ENCODE data around the gene TSHZ1.
A peak's percentile ranks its signal among the peaks of the same experiment; 100 is the strongest.

Gene TSHZ1

GRCh38 chr18:75170916-75171315, 39.7 kb upstream of the TSHZ1 start:
- in situ Hi-C loops (cut with MboI; ENCODE audit: low sequenced_read_pairs, unreplicated experiment): no loop called here
- TF ChIP-seq, protein P1, sequence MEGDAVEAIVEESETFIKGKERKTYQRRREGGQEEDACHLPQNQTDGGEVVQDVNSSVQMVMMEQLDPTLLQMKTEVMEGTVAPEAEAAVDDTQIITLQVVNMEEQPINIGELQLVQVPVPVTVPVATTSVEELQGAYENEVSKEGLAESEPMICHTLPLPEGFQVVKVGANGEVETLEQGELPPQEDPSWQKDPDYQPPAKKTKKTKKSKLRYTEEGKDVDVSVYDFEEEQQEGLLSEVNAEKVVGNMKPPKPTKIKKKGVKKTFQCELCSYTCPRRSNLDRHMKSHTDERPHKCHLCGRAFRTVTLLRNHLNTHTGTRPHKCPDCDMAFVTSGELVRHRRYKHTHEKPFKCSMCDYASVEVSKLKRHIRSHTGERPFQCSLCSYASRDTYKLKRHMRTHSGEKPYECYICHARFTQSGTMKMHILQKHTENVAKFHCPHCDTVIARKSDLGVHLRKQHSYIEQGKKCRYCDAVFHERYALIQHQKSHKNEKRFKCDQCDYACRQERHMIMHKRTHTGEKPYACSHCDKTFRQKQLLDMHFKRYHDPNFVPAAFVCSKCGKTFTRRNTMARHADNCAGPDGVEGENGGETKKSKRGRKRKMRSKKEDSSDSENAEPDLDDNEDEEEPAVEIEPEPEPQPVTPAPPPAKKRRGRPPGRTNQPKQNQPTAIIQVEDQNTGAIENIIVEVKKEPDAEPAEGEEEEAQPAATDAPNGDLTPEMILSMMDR (IDR thresholded peaks at IDR 0.05; ENCODE audit: borderline replicate concordance, control extremely low read depth, extremely low read depth, insufficient read depth, missing control alignments): no peak
- no peak for DNase-seq (ENCODE audit: low spot score)

DNA sequence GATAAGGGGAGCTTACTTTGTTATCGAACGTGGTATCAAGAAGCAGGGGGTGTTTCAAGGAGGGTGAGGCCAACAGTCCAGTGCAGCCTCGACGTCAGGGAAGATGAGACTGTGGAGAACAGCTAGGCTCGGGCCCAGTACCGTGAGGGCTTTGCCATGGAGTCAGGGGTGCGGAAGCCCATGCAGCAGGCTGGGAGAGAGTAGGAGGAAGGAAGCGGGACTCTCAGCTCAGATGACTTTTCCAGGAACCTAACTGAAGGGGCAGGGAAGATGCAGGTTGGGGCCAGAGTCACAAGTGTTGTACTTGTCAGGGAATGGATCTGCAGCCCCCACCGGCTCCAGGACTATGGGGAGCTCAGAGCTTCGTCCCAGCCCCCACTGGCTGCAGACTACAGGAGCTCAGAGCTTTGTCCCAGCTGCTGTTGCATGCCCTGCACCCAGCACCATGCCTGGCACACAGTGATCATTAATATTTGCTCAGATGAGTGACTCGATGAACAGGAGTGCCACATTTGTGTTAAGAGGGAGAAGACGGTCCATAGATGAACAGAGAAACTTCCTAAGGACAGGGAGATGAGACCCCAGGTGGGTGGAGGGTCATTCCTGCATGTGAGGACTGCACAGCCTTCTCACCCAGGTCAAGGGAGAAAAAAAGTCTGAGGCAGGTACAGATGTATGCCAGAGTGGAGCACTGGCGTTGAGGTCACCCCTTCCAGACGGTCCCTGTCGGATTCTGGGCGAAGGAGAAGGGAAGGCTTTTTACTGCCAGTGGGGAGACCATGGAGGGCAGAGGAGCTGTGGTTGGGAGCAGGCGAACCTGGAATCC, 38.1 kb upstream of the TSHZ1 start:
- no peak for DNase-seq (ENCODE audit: low spot score)
- TF ChIP-seq, protein P1 (IDR thresholded peaks at IDR 0.05; ENCODE audit: borderline replicate concordance, control extremely low read depth, extremely low read depth, insufficient read depth, missing control alignments): no peak
- in situ Hi-C loops (cut with MboI; ENCODE audit: low sequenced_read_pairs, unreplicated experiment): no loop called here

GRCh38 chr18:75173125-75173432, 37.5 kb upstream of the TSHZ1 start:
- in situ Hi-C loops (cut with MboI; ENCODE audit: low sequenced_read_pairs, unreplicated experiment): no loop called here
- DNase-seq (ENCODE audit: low spot score): peak; percentile 85
- TF ChIP-seq, protein P1 (IDR thresholded peaks at IDR 0.05; ENCODE audit: borderline replicate concordance, control extremely low read depth, extremely low read depth, insufficient read depth, missing control alignments): peak; percentile 11

- in situ Hi-C loops (cut with MboI; ENCODE audit: low sequenced_read_pairs, unreplicated experiment): no loop called here
- DNase-seq (ENCODE audit: low spot score): no peak
- TF ChIP-seq, protein P1 (IDR thresholded peaks at IDR 0.05; ENCODE audit: borderline replicate concordance, control extremely low read depth, extremely low read depth, insufficient read depth, missing control alignments): no peak
Observed at GRCh38 chr18:75173738-75174137, 36.9 kb upstream of the TSHZ1 start.

DNA sequence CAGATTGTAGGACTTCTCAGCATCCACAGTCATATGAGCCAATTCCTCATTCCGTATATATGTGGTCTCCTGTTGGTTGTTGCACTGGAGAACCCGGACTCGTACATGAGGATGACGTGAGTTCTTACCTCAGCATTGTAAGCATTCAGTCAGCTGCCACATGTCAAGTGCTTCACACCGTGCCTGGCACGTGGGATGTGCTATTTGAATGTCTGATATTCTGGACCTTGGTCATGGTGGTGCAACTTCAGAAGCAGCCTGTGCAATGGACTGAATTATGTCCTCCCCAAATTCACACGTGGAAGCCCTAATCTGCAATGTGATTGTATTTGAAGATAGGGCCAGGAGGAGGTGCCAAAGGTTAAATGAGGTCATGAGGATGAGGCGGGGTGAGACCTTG, 33.7 kb upstream of the TSHZ1 start:
- in situ Hi-C loops (cut with MboI; ENCODE audit: low sequenced_read_pairs, unreplicated experiment): no loop called here

GRCh38 chr18:75178376-75178775, 32.2 kb upstream of the TSHZ1 start:
- in situ Hi-C loops (cut with MboI; ENCODE audit: low sequenced_read_pairs, unreplicated experiment): no loop called here
- TF ChIP-seq, protein P1 (IDR thresholded peaks at IDR 0.05; ENCODE audit: borderline replicate concordance, control extremely low read depth, extremely low read depth, insufficient read depth, missing control alignments): no peak
- no peak for DNase-seq (ENCODE audit: low spot score)

More for the DNA sequence above, 33.7 kb upstream of the TSHZ1 start:
- DNase-seq (ENCODE audit: low spot score): no peak
- TF ChIP-seq, protein P1 (IDR thresholded peaks at IDR 0.05; ENCODE audit: borderline replicate concordance, control extremely low read depth, extremely low read depth, insufficient read depth, missing control alignments): no peak

Data from GM13976 (cell line).